HG02852 (cell line): ENCODE data around the gene SERPINA6.
"Not testable (repeated sequence)": the region's sequence is repeated elsewhere in the genome, so short reads cannot be mapped to it uniquely, and the experiment has no call there.

Experiments used
- ATAC-seq: cut with Tn5 transposase; IDR thresholded peaks from one replicate; pipeline ENCODE4 v1.9.1; 2021; ENCODE audit warnings: mild to moderate bottlenecking, moderate library complexity; ENCODE audit not compliant: unreplicated experiment

SERPINA6 gene

DNA sequence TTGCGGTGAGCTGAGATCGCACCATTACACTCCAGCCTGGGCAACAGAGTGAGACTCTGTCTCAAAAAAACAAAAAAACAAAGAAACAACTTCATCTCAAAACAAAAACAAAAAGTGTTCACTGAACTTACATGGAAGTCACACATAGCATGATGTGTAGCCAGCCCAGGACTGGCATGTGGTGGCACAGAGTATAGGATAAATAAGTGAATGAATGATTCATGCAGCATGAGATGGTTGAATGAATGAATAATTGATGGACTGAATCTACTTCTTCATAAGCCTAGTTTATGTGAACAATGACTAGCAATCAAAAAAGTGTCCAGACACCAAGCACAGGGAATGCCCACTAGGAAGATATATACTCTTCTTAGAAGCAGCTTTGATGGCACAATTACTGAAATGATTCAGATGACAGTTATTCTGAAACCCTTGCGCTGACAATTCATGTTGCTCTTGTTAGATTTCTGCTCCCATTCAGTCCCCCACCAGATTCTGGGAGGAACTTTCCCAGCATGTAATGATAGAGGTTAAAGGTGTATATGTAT is 31.6 kb upstream of the SERPINA6 start:
- ATAC-seq = no peak

DNA sequence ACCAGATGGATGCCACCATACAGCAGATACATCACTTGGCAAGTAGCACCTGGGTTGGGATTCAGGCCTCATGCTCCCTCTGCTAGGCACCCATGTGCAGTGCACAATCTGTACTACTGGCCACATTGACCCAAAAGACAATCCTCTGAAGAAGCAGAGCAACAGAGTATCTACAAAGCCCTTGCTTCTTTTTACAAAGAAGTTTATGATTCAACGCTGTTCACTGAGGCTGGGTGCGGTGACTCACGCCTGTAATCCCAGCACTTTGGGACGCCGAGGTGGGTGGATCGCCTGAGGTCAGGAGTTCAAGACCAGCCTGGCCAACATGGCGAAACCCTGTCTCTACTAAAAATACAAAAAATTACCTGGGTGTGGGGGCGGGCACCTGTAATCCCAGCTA is 31.1 kb upstream of the SERPINA6 start:
- ATAC-seq = not testable (repeated sequence)

DNA sequence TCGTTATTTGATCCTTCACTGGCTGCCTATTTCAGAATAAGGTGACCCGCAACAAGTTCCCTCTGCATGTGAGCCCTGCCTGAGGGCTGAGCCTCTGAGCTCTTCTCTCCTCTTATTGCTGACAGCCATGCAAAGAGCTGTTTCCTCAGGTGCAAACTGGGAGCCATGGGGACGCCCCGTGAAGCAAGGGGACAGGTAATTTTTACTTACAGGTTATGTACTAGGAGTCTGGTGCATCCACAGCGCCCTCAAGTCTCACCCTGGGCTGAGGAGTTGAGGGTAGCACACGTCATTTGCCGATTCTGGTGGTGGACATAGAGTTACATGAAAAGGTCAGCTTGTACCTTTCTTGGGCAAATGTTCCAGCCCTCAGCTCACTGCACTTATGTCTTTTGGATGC is 26.1 kb upstream of the SERPINA6 start:
- no peak for ATAC-seq

DNA sequence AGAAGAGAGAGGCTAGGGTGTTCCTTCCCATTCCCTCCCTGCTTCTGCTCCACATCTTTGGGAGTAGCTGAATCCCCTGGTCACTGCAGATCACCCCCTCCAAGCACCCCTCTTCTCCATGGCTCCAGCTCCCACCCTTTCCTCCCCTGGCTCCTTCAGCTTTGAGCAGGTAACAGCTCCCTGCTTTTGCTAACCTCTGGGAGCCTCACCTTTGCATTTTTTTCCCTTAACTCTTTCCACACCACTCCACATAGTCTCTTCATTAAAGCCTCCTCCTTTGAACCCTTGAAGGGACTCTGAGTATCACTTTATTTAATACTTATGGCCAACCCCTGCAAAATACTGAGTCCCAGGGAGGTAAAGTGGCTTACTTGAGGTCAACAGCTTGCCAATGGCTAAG is 25.7 kb upstream of the SERPINA6 start:
- ATAC-seq = no peak

DNA sequence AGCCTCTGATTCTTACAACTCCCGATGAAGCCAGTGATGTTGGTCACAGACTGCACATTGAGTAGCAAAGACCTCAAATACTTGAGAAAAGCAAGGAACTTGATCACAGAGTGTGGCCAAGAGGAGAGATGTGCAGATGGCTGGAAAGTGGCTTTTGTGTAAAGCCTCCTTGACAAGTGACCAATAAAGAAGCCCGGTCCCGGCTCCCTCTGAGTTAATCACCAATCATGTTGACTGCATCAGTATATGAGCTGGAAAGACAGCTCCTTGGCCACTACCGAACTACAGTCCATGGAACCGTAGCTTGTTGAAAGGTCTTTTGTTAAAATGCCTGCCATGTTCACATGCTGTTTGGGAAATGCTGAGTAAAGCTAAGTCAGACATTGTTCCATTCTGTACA is 23.7 kb upstream of the SERPINA6 start:
- ATAC-seq = no peak

DNA sequence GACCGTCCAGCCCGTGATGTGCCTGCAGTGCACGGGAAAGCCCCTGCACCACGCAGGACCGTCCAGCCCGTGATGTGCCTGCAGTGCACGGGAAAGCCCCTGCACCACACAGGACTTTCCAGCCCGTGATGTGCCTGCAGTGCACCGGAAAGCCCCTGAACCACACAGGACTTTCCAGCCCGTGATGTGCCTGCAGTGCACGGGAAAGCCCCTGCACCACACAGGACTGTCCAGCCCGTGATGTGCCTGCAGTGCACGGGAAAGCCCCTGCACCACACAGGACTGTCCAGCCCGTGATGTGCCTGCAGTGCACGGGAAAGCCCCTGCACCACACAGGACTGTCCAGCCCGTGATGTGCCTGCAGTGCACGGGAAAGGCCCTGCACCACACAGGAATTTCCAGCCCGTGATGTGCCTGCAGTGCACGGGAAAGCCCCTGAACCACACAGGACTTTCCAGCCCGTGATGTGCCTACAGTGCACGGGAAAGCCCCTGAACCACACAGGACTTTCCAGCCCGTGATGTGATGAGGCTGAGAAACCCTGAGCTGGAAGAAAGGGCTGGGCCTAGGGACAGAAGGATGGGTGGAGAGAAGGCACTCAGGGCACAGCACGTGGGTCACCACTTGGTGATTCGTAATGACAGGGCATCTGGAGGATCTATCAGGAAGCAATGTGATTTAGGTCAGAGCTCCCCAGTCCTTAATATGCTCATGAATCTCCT is 23.1 kb upstream of the SERPINA6 start:
- peak; percentile 68 for ATAC-seq

DNA sequence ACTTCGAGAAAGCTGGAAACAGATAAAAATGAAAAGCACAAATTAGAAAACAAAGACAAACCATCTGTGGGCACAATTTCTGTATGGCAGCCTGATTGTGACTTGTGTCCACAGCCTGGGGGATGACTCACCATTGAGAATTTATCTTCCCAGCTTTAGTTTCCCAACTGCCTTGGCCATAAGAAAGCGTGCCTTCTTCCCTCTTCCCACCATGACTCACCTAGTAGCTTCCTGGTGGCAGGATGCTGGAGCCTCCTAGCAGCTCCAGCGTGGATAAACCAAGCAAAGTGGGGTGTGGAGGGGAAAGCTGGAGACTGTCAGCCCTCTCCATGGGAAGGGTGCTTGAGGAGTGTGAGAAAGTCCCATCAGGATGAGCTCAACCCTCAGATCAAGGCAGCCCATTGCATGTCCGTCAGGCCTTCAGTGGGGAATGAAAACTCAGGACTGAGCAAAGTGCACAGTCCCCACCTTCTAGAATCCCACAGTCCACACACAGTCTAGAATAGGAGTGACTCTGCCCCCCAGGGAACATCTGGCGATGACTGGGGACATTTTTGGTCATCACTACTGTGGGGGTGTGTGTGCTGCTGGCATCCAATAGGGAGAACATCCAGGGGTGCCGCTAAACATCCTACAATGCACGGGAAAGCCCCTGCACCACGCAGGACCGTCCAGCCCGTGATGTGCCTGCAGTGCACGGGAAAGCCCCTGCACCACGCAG is 22.4 kb upstream of the SERPINA6 start:
- no peak for ATAC-seq

DNA sequence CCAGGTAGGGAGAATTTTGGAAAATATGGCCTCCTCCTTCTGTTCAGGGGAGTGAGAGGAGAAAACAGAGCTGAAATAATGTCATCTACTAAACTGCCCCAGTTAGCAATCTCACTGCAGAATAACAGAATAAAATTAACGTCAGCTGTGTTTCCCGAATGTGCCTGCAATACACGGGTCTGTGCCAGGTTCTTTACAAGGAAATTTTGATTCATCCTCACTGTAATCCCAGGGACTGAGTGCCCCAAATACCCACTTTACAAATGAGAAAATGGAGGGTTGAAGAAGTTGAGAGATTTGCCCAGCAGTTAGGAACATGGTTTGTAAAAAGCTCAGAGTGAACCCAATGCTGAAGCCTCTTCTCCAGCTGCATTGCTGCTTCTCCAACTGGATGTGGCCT is 21.3 kb upstream of the SERPINA6 start:
- ATAC-seq = no peak

DNA sequence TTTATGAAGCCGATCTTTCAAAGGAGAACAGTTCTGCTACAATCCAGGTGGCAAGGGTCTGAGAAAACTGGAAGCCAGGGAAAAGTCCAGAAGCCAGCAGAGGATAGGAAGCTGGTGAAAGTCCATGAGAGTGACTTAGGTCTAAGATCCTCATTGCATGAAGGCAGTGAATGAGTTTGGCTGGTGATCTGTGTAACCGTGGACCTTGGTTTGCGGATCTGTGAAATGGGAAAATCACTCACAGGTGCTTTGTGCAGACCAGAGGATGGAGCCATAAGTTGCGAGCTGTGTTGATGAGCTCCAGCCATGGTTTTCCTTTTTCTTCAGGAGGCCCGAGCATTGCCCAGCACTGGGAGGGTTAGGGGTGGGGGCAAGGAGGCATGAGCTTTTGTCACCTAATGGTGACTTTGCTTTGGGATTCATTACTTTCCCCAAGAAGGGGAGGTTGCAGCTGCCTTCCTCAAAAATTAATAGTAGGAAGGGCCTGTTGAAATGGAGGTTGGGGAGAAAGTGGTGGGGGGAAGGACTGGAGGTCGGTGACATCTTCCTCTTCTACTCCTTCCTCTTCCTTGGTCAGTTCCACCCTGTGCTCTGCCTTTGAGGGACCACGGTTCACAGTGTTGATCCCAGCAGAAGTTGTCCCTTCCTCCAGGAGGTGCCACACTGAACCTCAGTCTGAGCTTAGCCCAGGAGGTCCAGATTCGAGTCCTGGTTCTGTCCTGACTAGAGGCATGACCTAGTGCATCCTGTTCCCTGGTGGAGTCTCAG is 20.3 kb upstream of the SERPINA6 start:
- ATAC-seq = no peak

DNA sequence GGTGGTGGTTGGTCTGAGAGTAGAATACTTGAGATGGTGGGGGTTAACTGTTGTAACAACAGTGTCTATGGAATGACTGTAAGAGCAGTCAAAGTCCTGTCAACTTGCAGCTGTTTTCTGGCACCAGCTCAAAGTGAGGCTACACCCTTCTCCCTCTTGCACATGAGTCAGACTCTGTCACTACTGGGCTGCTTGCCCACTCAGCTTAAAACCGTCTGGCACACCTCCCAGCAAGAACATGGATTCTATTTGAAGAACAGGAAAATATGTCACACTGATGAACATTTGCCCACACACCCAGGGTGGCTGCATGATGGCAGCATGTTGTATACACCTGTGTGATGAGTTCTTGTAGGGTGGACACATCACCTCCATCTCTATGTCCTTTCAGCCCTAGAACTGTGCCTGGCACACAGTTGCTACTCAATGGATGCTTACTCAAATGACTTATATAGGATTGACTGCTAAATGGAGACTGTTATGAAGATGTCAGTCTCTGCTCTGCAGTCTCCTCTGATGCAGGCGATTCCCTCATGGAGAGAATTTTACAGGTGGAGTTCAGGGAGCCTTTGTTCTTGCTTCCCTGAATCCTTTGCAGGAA is 19.3 kb upstream of the SERPINA6 start:
- no peak for ATAC-seq

DNA sequence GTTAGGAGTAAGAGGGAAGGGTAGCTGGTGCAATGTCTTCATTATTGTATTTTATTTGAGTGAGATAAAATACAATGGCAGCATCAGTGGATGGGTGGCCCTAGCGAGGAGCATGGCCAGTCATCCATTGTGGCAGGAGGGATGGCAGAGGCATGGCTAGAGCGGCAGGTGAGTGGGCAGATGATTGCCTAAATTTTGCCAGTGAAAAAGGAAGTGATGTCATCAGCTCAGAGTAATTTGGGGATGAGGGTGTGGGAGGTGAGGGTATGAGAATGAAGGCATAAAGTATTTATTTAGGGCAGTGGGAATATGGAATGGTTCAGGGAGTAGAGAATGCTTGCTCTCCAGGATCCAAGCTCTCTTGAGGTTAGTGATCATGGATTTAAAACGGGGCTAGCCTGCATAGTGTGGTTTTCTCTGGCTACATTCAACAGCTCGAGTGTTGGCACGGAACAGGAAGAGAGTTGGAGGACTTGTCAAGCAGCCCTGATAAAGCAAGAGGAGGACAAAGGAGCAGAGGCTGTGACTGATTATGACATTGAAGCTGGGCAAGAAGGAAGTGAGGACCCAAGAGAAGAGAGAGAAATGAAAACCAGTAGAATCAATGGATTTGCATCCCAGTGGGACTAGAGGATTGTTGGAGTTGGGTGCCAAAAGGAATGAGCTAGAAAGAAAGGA is 18.7 kb upstream of the SERPINA6 start:
- ATAC-seq = no peak

DNA sequence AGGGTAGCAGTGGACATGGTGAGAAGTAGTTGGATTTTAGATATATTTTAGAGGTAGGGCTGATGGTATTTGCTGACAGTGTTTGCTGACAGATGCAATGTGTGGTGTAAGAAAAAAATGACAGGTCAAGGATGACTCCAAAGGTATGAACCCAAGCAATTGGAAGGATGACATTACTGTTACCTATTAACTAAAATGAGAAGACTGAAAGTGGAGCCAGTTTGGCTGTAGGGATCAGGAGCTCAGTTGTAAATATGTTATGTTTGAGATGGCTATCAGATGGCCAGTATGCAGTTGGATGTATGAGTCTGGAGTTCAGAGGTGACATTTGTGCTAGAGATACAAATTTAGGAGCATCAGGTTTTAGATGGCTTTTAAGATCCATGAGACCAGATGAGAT is 17.4 kb upstream of the SERPINA6 start:
- no peak for ATAC-seq

DNA sequence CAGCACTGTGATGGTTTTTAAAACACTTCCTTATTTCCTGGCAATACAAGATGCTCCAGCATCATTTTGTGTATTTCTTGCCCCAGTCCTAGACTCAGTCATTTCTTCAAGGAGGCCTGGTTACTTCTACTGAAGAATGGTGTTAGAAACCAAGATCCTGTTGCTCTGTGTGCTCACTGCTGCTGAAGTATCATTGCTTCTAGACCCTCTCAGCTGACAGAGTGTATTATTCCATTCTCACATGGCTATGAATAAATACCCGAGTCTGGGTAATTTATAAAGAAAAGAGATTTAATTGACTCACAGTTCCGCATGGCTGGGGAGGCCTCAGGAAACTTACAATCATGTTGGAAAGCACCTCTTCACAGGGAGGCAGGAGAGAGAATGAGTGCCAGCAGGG is 14.9 kb upstream of the SERPINA6 start:
- ATAC-seq = no peak

DNA sequence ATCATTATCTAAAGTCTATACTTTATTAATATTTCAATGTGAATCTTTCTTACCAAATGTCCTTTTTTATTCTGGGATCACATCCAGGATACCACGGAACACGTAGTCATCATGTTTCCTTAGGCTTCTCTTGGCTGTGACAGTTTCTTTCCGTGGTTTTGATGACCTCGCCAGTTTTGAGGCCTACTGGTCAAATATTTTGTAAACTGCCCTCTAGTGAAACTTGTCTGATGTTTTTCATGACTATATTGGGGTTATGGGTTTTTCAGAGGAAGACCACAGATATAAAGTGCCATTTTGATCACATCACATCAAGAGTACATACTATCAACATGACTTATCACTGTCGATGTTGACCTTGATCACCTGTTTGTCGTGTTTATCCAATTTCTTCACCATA is 14.1 kb upstream of the SERPINA6 start:
- no peak for ATAC-seq

DNA sequence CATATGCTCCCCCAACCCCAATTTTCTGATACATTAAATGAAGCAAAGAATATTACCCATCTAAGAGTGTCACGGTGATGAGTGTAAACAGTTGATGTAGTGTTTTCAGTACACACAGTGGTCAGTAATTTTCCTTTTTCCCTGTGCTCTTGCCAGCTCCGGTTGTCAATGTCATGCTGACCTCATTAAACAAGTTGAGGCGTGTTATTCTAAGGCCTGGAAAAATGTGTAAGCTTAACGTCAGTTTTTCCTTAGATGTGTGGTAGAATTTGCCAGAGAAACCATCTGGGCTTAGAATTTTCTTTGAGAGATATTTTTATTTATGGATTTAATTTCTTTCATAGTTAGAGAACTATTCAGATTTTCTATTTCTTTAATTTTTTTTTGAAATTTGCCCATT is 11.7 kb upstream of the SERPINA6 start:
- no peak for ATAC-seq

DNA sequence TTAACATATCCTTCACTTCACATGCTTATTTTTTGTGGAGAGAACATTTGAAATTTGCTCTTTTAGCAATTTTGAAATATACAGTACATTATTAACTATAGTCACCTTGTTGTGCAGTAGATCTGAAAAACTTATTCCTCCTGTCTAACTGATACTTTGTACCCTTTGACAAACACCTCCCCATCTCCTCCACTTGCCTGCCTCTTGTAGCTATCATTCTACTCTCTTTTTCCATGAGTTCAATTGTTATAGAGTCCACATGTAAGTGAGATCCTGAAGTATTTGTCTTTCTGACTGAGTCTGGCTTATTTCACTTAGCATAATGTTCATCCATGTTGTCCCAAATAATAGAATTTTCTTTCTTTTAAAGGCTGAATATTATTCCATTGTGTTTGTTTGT is 9.5 kb upstream of the SERPINA6 start:
- ATAC-seq = no peak

DNA sequence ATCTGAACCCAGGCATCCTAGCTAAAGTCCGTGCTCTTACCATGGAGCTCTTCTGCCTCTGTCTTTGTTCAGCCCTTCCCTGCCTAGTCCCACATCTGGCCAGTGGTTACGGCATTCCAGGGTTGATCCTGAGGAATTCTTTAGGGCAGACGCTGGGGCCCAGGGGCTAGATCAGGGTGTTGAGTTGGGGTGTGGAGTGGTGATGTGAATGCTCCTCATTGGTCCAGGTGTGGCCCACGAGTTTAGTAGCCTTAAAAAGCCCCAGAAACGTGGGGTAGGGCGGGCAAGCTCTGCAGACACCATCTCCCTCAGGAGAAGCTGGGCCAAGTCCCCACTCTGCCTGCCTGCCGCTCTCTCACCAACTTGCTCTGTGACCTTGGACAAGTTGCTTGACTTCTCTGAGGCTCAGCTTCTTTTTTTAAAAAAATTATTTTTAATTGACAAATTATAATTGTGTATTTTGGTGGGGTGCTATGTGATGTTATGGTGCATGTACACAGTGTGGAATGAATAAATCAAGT is 9.0 kb upstream of the SERPINA6 start:
- ATAC-seq = no peak

DNA sequence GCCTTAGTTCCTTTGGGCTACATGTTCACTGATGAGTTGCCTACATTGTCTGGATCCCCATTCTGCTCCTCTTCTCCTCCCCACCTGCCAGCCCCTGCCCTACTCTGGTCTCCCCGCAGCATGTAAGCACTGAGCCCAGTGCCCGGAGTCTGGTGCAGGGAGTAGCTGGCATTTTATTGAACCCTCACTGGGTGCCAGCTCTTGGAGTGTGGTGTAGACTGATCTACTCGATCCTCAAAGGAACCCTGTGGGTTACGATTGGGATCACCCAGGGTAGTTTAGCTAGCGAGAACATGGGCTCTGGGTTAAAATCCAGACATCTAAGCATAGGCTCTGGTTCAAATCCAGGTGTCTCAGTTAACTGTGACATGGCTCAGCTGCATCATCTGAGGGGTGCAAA is 8.3 kb upstream of the SERPINA6 start:
- no peak for ATAC-seq

DNA sequence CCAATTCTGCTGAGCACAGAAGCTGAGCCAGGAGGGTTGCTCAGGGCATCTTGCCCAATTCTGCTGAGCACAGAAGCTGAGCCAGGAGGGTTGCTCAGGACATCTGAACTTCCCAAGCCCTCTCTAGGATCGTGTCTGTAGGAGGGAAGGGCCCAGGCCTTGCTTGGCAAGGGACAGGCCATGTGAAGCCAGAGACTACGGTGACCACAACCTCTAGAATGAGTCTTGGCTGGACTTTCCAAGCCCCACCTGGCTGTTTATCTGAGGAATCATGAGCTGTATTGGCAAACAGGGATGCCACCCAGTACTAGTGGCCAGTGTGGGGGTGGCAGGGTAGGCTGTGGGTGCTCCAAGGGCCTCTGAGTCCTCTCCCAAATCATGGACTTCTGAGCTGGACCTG is 7.7 kb upstream of the SERPINA6 start:
- ATAC-seq = no peak

DNA sequence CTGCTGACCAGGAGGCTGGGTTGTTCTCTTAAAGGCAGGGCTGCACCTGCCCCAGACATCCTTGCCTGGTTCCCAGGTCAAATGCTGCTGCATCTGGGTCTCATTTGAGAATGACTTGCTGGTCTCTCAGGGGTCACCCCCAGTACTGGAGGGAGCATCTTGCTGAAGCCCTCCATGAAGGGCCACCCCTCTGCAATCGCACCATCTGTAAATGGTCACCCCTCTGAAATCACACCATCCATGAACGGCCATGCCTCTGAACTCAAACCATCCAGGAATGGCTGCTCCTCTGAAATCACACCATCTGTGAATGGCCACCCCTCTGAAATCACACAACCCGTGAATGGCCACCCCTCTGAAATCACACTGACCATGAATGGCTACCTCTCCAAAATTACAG is 7.3 kb upstream of the SERPINA6 start:
- no peak for ATAC-seq

DNA sequence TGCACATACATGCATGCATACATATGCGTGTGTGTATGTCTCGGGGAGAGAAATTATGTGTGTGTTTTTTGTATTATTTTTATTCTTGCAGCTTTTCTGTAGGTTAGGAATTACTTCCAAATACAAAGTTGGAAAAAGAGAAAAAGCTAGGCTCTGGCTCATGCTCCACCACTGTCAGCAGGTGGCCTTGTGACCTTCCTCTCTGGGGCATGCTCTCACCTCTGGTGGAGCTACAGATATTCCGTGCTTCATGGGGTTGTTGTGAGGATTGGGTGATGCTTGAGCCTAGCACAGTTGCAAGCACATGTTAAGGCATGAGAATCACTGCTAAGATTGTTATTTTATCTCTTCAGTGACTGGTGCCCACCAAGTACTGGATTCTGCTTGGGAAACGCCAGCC is 6.7 kb upstream of the SERPINA6 start:
- no peak for ATAC-seq
